Breast epithelium (tissue), 3 donors: ENCODE results near the gene NID2.

Source experiments
- POLR2A ChIP-seq: fragments of 450-650 bp; IDR thresholded peaks from one replicate; pipeline ENCODE4 v1.6.1; 2016; ENCODE audit warnings: antibody characterized with exemption, mild to moderate bottlenecking, moderate library complexity
- POLR2AphosphoS5 ChIP-seq, 3 donors: sonication (generic); formaldehyde crosslinking; IDR thresholded peaks; one replicate each; pipeline ENCODE4 v1.6.1; 2017; ENCODE audit warnings: antibody characterized with exemption in 3 of 3
- TF ChIP-seq, protein P1 (sequence below), 3 donors: fragments of 450-650 bp; IDR thresholded peaks; one replicate each; pipeline ENCODE4 v1.5.1; 2016 to 2017; ENCODE audit warnings: antibody characterized with exemption in 3 of 3, mild to moderate bottlenecking in 3 of 3, moderate library complexity in 3 of 3

DNA sequence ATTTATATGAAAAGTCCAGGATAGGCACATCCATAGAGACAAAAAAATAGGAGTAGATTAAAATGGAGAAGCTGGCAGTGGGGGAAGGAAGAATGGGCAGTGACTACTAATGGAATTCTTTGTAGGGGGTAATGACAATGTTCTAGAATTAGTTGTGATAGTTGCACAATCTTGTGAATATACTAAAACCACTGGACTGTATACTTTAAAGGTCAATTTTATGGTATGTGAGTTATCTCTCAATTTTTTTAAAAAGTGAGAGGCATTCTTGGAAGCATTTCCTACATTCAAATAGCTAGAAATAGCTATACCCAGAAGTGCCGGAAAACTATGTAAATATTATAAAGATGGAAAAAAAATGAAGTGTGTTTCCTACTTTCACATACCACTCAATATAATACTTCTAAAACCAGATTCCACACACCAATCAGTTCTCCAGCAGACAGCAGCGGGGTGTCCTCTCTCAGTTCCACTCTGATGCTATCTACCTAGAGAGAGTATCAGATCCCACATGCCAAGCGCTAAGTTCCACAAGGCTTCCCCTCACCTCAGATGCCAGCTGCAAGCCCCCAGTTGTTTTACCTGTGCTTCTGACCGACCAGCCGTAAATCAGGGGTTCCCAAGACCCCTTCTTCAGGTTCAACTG lies 41.7 kb upstream of the NID2 start:
- no peak for TF ChIP-seq POLR2A
- TF ChIP-seq, protein P1, sequence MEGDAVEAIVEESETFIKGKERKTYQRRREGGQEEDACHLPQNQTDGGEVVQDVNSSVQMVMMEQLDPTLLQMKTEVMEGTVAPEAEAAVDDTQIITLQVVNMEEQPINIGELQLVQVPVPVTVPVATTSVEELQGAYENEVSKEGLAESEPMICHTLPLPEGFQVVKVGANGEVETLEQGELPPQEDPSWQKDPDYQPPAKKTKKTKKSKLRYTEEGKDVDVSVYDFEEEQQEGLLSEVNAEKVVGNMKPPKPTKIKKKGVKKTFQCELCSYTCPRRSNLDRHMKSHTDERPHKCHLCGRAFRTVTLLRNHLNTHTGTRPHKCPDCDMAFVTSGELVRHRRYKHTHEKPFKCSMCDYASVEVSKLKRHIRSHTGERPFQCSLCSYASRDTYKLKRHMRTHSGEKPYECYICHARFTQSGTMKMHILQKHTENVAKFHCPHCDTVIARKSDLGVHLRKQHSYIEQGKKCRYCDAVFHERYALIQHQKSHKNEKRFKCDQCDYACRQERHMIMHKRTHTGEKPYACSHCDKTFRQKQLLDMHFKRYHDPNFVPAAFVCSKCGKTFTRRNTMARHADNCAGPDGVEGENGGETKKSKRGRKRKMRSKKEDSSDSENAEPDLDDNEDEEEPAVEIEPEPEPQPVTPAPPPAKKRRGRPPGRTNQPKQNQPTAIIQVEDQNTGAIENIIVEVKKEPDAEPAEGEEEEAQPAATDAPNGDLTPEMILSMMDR (IDR thresholded peaks at IDR 0.05): no peak
- TF ChIP-seq POLR2AphosphoS5 (IDR thresholded peaks at IDR 0.05): no peak
